GM23338 (cell line): ENCODE data around the gene RNF152. TPM values are rescaled to one million over a fixed set of nuclear protein-coding genes. Genes with fewer than 3 reads are reported as not detected.

Experiments
- ATAC-seq: fragments of 200-7000 bp; cut with Tn5 transposase; 3 replicates; pipeline ENCODE4 v1.9.1; 2020
- DNase-seq: peaks from one replicate; pipeline ENCODE4 v3.0.0-alpha.2; 2015; ENCODE audit warnings: low spot score
- H2AFZ ChIP-seq: fragments of 200-600 bp; sonication (generic); 2 replicates; pipeline ENCODE4 v1.8.0; 2016; ENCODE audit warnings: antibody characterized with exemption, mild to moderate bottlenecking, moderate library complexity
- H3F3A ChIP-seq: fragments of 200-600 bp; sonication (generic); replicated peaks from 2 replicates; pipeline ENCODE4 v1.8.0; 2017; ENCODE audit warnings: antibody characterized with exemption, mixed run types, low read depth
- H3K27ac ChIP-seq: fragments of 200-600 bp; sonication (generic); 2 replicates; pipeline ENCODE4 v1.6.1; 2016; ENCODE audit warnings: low read depth
- H3K27me3 ChIP-seq: fragments of 200-600 bp; sonication (generic); 2 replicates; pipeline ENCODE4 v1.8.0; 2016; ENCODE audit warnings: mild to moderate bottlenecking, mixed run types, moderate library complexity; ENCODE audit not compliant: insufficient read depth
- H3K36me3 ChIP-seq: fragments of 200-600 bp; sonication (generic); 2 replicates; pipeline ENCODE4 v1.8.0; 2016; ENCODE audit warnings: mild to moderate bottlenecking; ENCODE audit not compliant: insufficient read depth
- H3K4me1 ChIP-seq: fragments of 200-600 bp; sonication (generic); 2 replicates; pipeline ENCODE4 v1.8.0; 2016; ENCODE audit warnings: mild to moderate bottlenecking, moderate library complexity; ENCODE audit not compliant: insufficient read depth
- H3K4me2 ChIP-seq: fragments of 200-600 bp; sonication (generic); 2 replicates; pipeline ENCODE4 v1.7.1; 2017; ENCODE audit warnings: mixed run types
- H3K4me3 ChIP-seq: fragments of 200-600 bp; sonication (generic); 2 replicates; pipeline ENCODE4 v1.6.1; 2016; ENCODE audit warnings: mixed run types
- H3K79me2 ChIP-seq: fragments of 200-600 bp; sonication (generic); replicated peaks from 2 replicates; pipeline ENCODE4 v1.8.0; 2017; ENCODE audit warnings: mild to moderate bottlenecking; ENCODE audit not compliant: insufficient read depth
- H3K9me2 ChIP-seq: fragments of 200-600 bp; sonication (generic); 2 replicates; pipeline ENCODE4 v1.8.0; 2017; ENCODE audit not compliant: insufficient read depth
- H4K20me1 ChIP-seq: fragments of 200-600 bp; sonication (generic); replicated peaks from 2 replicates; pipeline ENCODE4 v1.8.0; 2017; ENCODE audit warnings: mild to moderate bottlenecking; ENCODE audit not compliant: insufficient read depth
- H3K27ac Mint-ChIP-seq: 2 replicates; pipeline ENCODE4 v1.8.0; 2020; ENCODE audit warnings: inconsistent platforms, mild to moderate bottlenecking, moderate library complexity, mixed read lengths
- H3K27me3 Mint-ChIP-seq: 3 replicates; pipeline ENCODE4 v1.8.0; 2022; ENCODE audit warnings: low read depth, mild to moderate bottlenecking, moderate library complexity, mixed read lengths, inconsistent platforms; ENCODE audit not compliant: insufficient read depth, poor library complexity
- H3K36me3 Mint-ChIP-seq: 3 replicates; pipeline ENCODE4 v1.8.0; 2021; ENCODE audit warnings: low read depth, mild to moderate bottlenecking, inconsistent platforms, moderate library complexity, mixed read lengths
- H3K4me1 Mint-ChIP-seq: 3 replicates; pipeline ENCODE4 v1.8.0; 2020; ENCODE audit warnings: mild to moderate bottlenecking, inconsistent platforms, mixed read lengths
- H3K4me3 Mint-ChIP-seq: 3 replicates; pipeline ENCODE4 v1.8.0; 2021; ENCODE audit warnings: moderate library complexity, mild to moderate bottlenecking, inconsistent platforms, mixed read lengths
- H3K9me3 Mint-ChIP-seq: 3 replicates; pipeline ENCODE4 v1.8.0; 2020; ENCODE audit warnings: moderate library complexity, mild to moderate bottlenecking, inconsistent platforms, mixed read lengths
- CREB1 ChIP-seq: fragments of 250-450 bp; sonication (Bioruptor Pico); IDR thresholded peaks from 2 replicates; pipeline ENCODE4 v1.5.0; 2020; ENCODE audit warnings: low read depth, mild to moderate bottlenecking, moderate library complexity
- CTCF ChIP-seq, 2 experiments: fragments of 200-600 bp in 1 of 2; sonication (generic) in 1 of 2; conservative IDR thresholded peaks; 2 replicates each; pipeline versions ENCODE4 v1.5.1 to v1.6.1; 2016 to 2017; ENCODE audit warnings: antibody characterized with exemption in 2 of 2, low read depth in 2 of 2, mild to moderate bottlenecking in 2 of 2, moderate library complexity in 1 of 2
- ETS1 ChIP-seq: IDR thresholded peaks from 2 replicates; pipeline ENCODE4 v1.6.1; 2016; ENCODE audit warnings: antibody characterized with exemption
- EZH2 ChIP-seq: fragments of 200-600 bp; sonication (generic); IDR thresholded peaks from one replicate; pipeline ENCODE4 v1.8.0; 2017; ENCODE audit warnings: antibody characterized with exemption, mild to moderate bottlenecking, low read depth; ENCODE audit not compliant: unreplicated experiment
- EZH2phosphoT487 ChIP-seq: fragments of 200-600 bp; sonication (generic); IDR thresholded peaks from one replicate; pipeline ENCODE4 v1.8.1; 2018; ENCODE audit warnings: antibody characterized with exemption; ENCODE audit not compliant: unreplicated experiment
- NANOG ChIP-seq: IDR thresholded peaks from 2 replicates; pipeline ENCODE4 v1.6.1; 2016; ENCODE audit warnings: antibody characterized with exemption, borderline replicate concordance
- REST ChIP-seq: IDR thresholded peaks from one replicate; pipeline ENCODE4 v1.6.1; 2018; ENCODE audit warnings: antibody characterized with exemption; ENCODE audit not compliant: unreplicated experiment
- STAT1 ChIP-seq: IDR thresholded peaks from one replicate; pipeline ENCODE4 v1.6.1; 2016; ENCODE audit warnings: antibody characterized with exemption; ENCODE audit not compliant: unreplicated experiment
- ZNF114 ChIP-seq: fragments of 250-450 bp; sonication (Bioruptor Pico); IDR thresholded peaks from 2 replicates; pipeline ENCODE4 v1.5.0; 2020; ENCODE audit warnings: mild to moderate bottlenecking, moderate library complexity
- ZNF331 ChIP-seq: fragments of 250-450 bp; sonication (Bioruptor Pico); IDR thresholded peaks from 2 replicates; pipeline ENCODE4 v1.5.0; 2020; ENCODE audit warnings: low read depth, mild to moderate bottlenecking, moderate library complexity
- polyA plus RNA-seq: library from polyadenylated mRNA; unstranded; fragments of >200 nt; fragmentation: Nextera tagmentation; extraction: Ambion mirVana; gene quantifications from 2 replicates; pipeline ENCODE4 v1.2.1, GENCODE V29; 2016
- total RNA-seq: library from RNA; depleted of rRNA; stranded (reverse); fragments of >200 nt; shearing (Covaris generic); gene quantifications from 2 replicates; pipeline ENCODE4 v1.2.3, GENCODE V29; 2014

RNF152 gene
- total and polyA plus RNA-seq, 2 experiments from 2014 or later = 1.2 to 2.9 TPM

- Histone ChIP-seq H3K79me2 (no peaks in the 10 kb centered on the region; the same call in 1 of the 2 replicates), H3K4me2 (peak overlapping the region; percentile 95), H3K27ac (no peak overlapping the region), H3K4me3 (peak overlapping the region; percentile 89), H4K20me1 (peaks cover 7% of the 10 kb centered on the region), H3F3A (no peaks in the 10 kb centered on the region), H3K36me3 (no peaks in the 10 kb centered on the region; the same call in 1 of the 2 replicates), H3K4me1 (peaks cover 21% of the 10 kb centered on the region), H3K27me3 (peaks cover 50% of the 10 kb centered on the region), H2AFZ (peak overlapping the region; percentile 94), H3K9me2 (0 out of 2 replicates have a peak, but pooled peaks cover 4% of the 10 kb centered on the region)
- H3K36me3 Mint-ChIP-seq = no peaks in the 10 kb centered on the region
- TF ChIP-seq ZNF331 (no peak), REST (no peak), NANOG (no peak), EZH2 (peak; percentile 15), CTCF (conservative IDR thresholded peaks at IDR 0.05; ENCODE audit: low read depth in 2 of 2) (peak in 1 of 2 experiments; percentile 8; a peak in 1 of 4 replicates), EZH2phosphoT487 (no peak), ETS1 (no peak), ZNF114 (0 out of 2 replicates have a peak, but pooled peaks have one; percentile 50), CREB1 (CRISPR knock-in tag) (peak; percentile 41; the same call in 1 of the 2 replicates), STAT1 (no peak)
- ATAC-seq (peak; percentile 36), DNase-seq (peak; percentile 59)
- H3K4me3 Mint-ChIP-seq = peak overlapping the region; percentile 85
- peaks cover 17% of the 10 kb centered on the region for H3K4me1 Mint-ChIP-seq
- no peak overlapping the region for H3K27ac Mint-ChIP-seq
- H3K27me3 Mint-ChIP-seq = peaks cover 34% of the 10 kb centered on the region
- no peaks in the 10 kb centered on the region; the same call in 2 of the 3 replicates for H3K9me3 Mint-ChIP-seq
Observed at GRCh38 chr18:61893309-61893970, 633 bp upstream of the RNF152 start.
